AG10803 (cell line): ENCODE results near the gene CSTB.

Experiments used
- DNase-seq: peaks from one replicate; pipeline ENCODE4 v3.0.0; 2010; ENCODE audit warnings: low read depth
- H3K4me3 ChIP-seq: 2 replicates; pipeline ENCODE4 v1.5.1; 2011; ENCODE audit warnings: mild to moderate bottlenecking, low read length, control low read depth
- CTCF ChIP-seq: conservative IDR thresholded peaks from 2 replicates; pipeline ENCODE4 v1.5.1; 2011; ENCODE audit warnings: mild to moderate bottlenecking, low read length, control low read depth, inconsistent platforms

CSTB gene

GRCh38 chr21:43766734-43767497, 9.2 kb downstream of the CSTB start:
- no peak for TF ChIP-seq CTCF
- no peak overlapping the region for H3K4me3 ChIP-seq
- no peak for DNase-seq

- TF ChIP-seq CTCF: no peak
- DNase-seq: no peak
- no peak overlapping the region for H3K4me3 ChIP-seq
Measured at GRCh38 chr21:43764576-43765495, 11.3 kb downstream of the CSTB start.

GRCh38 chr21:43763901-43764523, 12.1 kb downstream of the CSTB start:
- no peak for TF ChIP-seq CTCF
- DNase-seq: no peak
- no peak overlapping the region for H3K4me3 ChIP-seq

GRCh38 chr21:43762303-43763128, 13.6 kb downstream of the CSTB start:
- no peak overlapping the region for H3K4me3 ChIP-seq
- no peak for DNase-seq
- TF ChIP-seq CTCF: no peak

GRCh38 chr21:43761886-43762285, 14.2 kb downstream of the CSTB start:
- no peak for DNase-seq
- TF ChIP-seq CTCF: no peak
- H3K4me3 ChIP-seq: no peak overlapping the region

GRCh38 chr21:43760391-43760958, 15.6 kb downstream of the CSTB start:
- no peak for DNase-seq
- no peak overlapping the region for H3K4me3 ChIP-seq
- TF ChIP-seq CTCF: no peak
